Upper lobe of right lung (tissue), 1 donor: ENCODE data around the gene TFF2. TPM values are rescaled to one million over a fixed set of nuclear protein-coding genes. Genes with fewer than 3 reads are reported as not detected.

Experiments used
- ATAC-seq: fragments of 200-7000 bp; cut with Tn5 transposase; one replicate; pipeline ENCODE4 v1.9.1; 2020; ENCODE audit warnings: mild to moderate bottlenecking, moderate library complexity
- DNase-seq: peaks from one replicate; pipeline ENCODE4 v3.0.0-alpha.2; 2020
- H3K27ac ChIP-seq: fragments of 200-600 bp; one replicate; pipeline ENCODE4 v1.8.0; 2022
- H3K27me3 ChIP-seq: fragments of 200-600 bp; one replicate; pipeline ENCODE4 v1.8.0; 2022; ENCODE audit warnings: mild to moderate bottlenecking
- H3K36me3 ChIP-seq: fragments of 200-600 bp; one replicate; pipeline ENCODE4 v1.8.0; 2022
- H3K4me1 ChIP-seq: fragments of 200-600 bp; one replicate; pipeline ENCODE4 v1.8.0; 2022
- H3K4me3 ChIP-seq: fragments of 200-600 bp; one replicate; pipeline ENCODE4 v1.8.0; 2022; ENCODE audit warnings: mild to moderate bottlenecking
- H3K9me3 ChIP-seq: fragments of 200-600 bp; one replicate; pipeline ENCODE4 v1.8.0; 2022
- CTCF ChIP-seq: fragments of 200-600 bp; IDR thresholded peaks from one replicate; pipeline ENCODE4 v1.8.0; 2022; ENCODE audit warnings: antibody characterized with exemption
- intact Hi-C: fragments of 100-400 bp; cut with DNase I; formaldehyde crosslinking; loops from one replicate; pipeline ENCODE4 v1.11.0; 2022
- total RNA-seq: library from RNA; stranded (reverse); fragmentation: NEBNext Ultra II Directional; extraction: Animal tissue kit (Norgen Biotek cat#: 25700); gene quantifications from one replicate; pipeline ENCODE4 v1.2.1, GENCODE V29; 2021
- donor health status: DM: no; HTN: yes; CAD: no; lungs with severe emphysema.

Gene TFF2
- total RNA-seq, 1 donor from 2014 or later = not detected

GRCh38 chr21:42351626-42352440, 1.0 kb upstream of the TFF2 start:
- no peak for TF ChIP-seq CTCF
- ATAC-seq = no peak
- intact Hi-C loops = no loop called here
- H3K4me1 ChIP-seq = no peaks in the 10 kb centered on the region
- no peaks in the 10 kb centered on the region for H3K36me3 ChIP-seq
- DNase-seq = peak; percentile 56
- no peak overlapping the region for H3K27ac ChIP-seq
- no peaks in the 10 kb centered on the region for H3K27me3 ChIP-seq
- H3K9me3 ChIP-seq = no peaks in the 10 kb centered on the region
- no peak overlapping the region for H3K4me3 ChIP-seq

- TF ChIP-seq CTCF = no peak
- no peak overlapping the region for H3K27ac ChIP-seq
- no peaks in the 10 kb centered on the region for H3K36me3 ChIP-seq
- ATAC-seq (no peak), DNase-seq (peak; percentile 47)
- no peaks in the 10 kb centered on the region for H3K4me1 ChIP-seq
- H3K27me3 ChIP-seq = no peaks in the 10 kb centered on the region
- no peak overlapping the region for H3K4me3 ChIP-seq
- H3K9me3 ChIP-seq = no peaks in the 10 kb centered on the region
- intact Hi-C loops = no loop called here
Observed at GRCh38 chr21:42350318-42350910, 380 bp downstream of the TFF2 start.

- peak; percentile 51 for DNase-seq
Observed at GRCh38 chr21:42349420-42350317, 1.1 kb downstream of the TFF2 start.

GRCh38 chr21:42348762-42349161, 2.0 kb downstream of the TFF2 start:
- H3K27me3 ChIP-seq = no peaks in the 10 kb centered on the region
- H3K9me3 ChIP-seq = no peaks in the 10 kb centered on the region
- DNase-seq (peak; percentile 16), ATAC-seq (no peak)
- H3K27ac ChIP-seq = no peak overlapping the region
- intact Hi-C loops = no loop called here
- no peak overlapping the region for H3K4me3 ChIP-seq
- H3K4me1 ChIP-seq = no peaks in the 10 kb centered on the region
- H3K36me3 ChIP-seq = no peaks in the 10 kb centered on the region
- TF ChIP-seq CTCF = no peak

More at GRCh38 chr21:42349420-42350317, 1.1 kb downstream of the TFF2 start:
- Histone ChIP-seq H3K4me3 (no peak overlapping the region), H3K36me3 (no peaks in the 10 kb centered on the region), H3K4me1 (no peaks in the 10 kb centered on the region), H3K27me3 (no peaks in the 10 kb centered on the region), H3K9me3 (no peaks in the 10 kb centered on the region), H3K27ac (no peak overlapping the region)
- no peak for ATAC-seq
- TF ChIP-seq CTCF = no peak
- intact Hi-C loops = no loop called here

GRCh38 chr21:42347601-42348327, 3.0 kb downstream of the TFF2 start:
- no peak for TF ChIP-seq CTCF
- no peak overlapping the region for H3K27ac ChIP-seq
- DNase-seq = peak; percentile 35
- no peaks in the 10 kb centered on the region for H3K4me1 ChIP-seq
- intact Hi-C loops = no loop called here
- no peak overlapping the region for H3K4me3 ChIP-seq
- H3K27me3 ChIP-seq = no peaks in the 10 kb centered on the region
- H3K9me3 ChIP-seq = no peaks in the 10 kb centered on the region
- no peaks in the 10 kb centered on the region for H3K36me3 ChIP-seq
- no peak for ATAC-seq
